Hepatocyte (in vitro differentiated cells): ENCODE measurements around the gene HTN1. TPM values are rescaled to one million over a fixed set of nuclear protein-coding genes. Genes with fewer than 3 reads are reported as not detected.
"Not testable (repeated sequence)": the region's sequence is repeated elsewhere in the genome, so short reads cannot be mapped to it uniquely, and the experiment has no call there.

Experiments used
- DNase-seq: peaks from one replicate; pipeline ENCODE4 v3.0.0-alpha.2; 2016; ENCODE audit warnings: low spot score
- H2AFZ ChIP-seq: fragments of 200-600 bp; sonication (generic); 2 replicates; pipeline ENCODE4 v1.6.0; 2016; ENCODE audit warnings: antibody characterized with exemption, mild to moderate bottlenecking
- H3K27ac ChIP-seq: fragments of 200-600 bp; sonication (generic); 2 replicates; pipeline ENCODE4 v1.5.1; 2016; ENCODE audit warnings: mild to moderate bottlenecking
- H3K27me3 ChIP-seq: fragments of 200-600 bp; sonication (generic); 2 replicates; pipeline ENCODE4 v1.6.1; 2016
- H3K36me3 ChIP-seq: fragments of 200-600 bp; sonication (generic); replicated peaks from 2 replicates; pipeline ENCODE4 v1.5.1; 2016; ENCODE audit warnings: low read depth; ENCODE audit not compliant: insufficient read depth
- H3K4me1 ChIP-seq: fragments of 200-600 bp; sonication (generic); 2 replicates; pipeline ENCODE4 v1.5.1; 2016; ENCODE audit warnings: mild to moderate bottlenecking, moderate library complexity; ENCODE audit not compliant: insufficient read depth
- H3K4me2 ChIP-seq: fragments of 200-600 bp; sonication (generic); 2 replicates; pipeline ENCODE4 v1.6.0; 2016
- H3K4me3 ChIP-seq: fragments of 200-600 bp; sonication (generic); 2 replicates; pipeline ENCODE4 v1.5.1; 2016; ENCODE audit warnings: mild to moderate bottlenecking
- H3K79me2 ChIP-seq: fragments of 200-600 bp; sonication (generic); 2 replicates; pipeline ENCODE4 v1.6.0; 2017; ENCODE audit warnings: mild to moderate bottlenecking
- H3K9me2 ChIP-seq: fragments of 200-600 bp; sonication (generic); replicated peaks from 2 replicates; pipeline ENCODE4 v1.6.0; 2017; ENCODE audit warnings: mild to moderate bottlenecking; ENCODE audit not compliant: insufficient read depth
- H3K9me3 ChIP-seq: fragments of 200-600 bp; sonication (generic); 2 replicates; pipeline ENCODE4 v1.5.1; 2016; ENCODE audit warnings: low read depth, mild to moderate bottlenecking
- H4K20me1 ChIP-seq: fragments of 200-600 bp; sonication (generic); 2 replicates; pipeline ENCODE4 v1.6.0; 2016; ENCODE audit warnings: mild to moderate bottlenecking; ENCODE audit not compliant: insufficient read depth, poor library complexity, severe bottlenecking
- EZH2 ChIP-seq: fragments of 200-600 bp; sonication (generic); IDR thresholded peaks from 2 replicates; pipeline ENCODE4 v1.6.1; 2016; ENCODE audit warnings: antibody characterized with exemption, mild to moderate bottlenecking, borderline replicate concordance
- EZH2phosphoT487 ChIP-seq: fragments of 200-600 bp; sonication (generic); IDR thresholded peaks from one replicate; pipeline ENCODE4 v1.6.1; 2018; ENCODE audit warnings: antibody characterized with exemption, mild to moderate bottlenecking, low read depth, moderate library complexity; ENCODE audit not compliant: unreplicated experiment, severe bottlenecking
- WGBS: methylation state at CpG from one replicate; pipeline ENCODE4 v1.1.6; 2016; ENCODE audit warnings: low lambda C conversion rate; ENCODE audit errors: missing lambda C conversion rate; 5-methylcytosine and 5-hydroxymethylcytosine counted together
- polyA plus RNA-seq: library from polyadenylated mRNA; unstranded; fragments of >200 nt; fragmentation: Nextera tagmentation; extraction: Ambion mirVana; gene quantifications from 2 replicates; pipeline ENCODE4 v1.2.1, GENCODE V29; 2016
- total RNA-seq: library from RNA; depleted of rRNA; stranded (reverse); fragments of >200 nt; gene quantifications from 2 replicates; pipeline ENCODE4 v1.2.3, GENCODE V29; 2014
- TF ChIP-seq, protein P1 (sequence below): fragments of 200-600 bp; sonication (generic); IDR thresholded peaks from 2 replicates; pipeline ENCODE4 v1.5.1; 2016; ENCODE audit warnings: antibody characterized with exemption, mild to moderate bottlenecking; ENCODE audit not compliant: poor library complexity

The HTN1 gene
- total and polyA plus RNA-seq, 2 experiments from 2014 or later, result not detected

DNA sequence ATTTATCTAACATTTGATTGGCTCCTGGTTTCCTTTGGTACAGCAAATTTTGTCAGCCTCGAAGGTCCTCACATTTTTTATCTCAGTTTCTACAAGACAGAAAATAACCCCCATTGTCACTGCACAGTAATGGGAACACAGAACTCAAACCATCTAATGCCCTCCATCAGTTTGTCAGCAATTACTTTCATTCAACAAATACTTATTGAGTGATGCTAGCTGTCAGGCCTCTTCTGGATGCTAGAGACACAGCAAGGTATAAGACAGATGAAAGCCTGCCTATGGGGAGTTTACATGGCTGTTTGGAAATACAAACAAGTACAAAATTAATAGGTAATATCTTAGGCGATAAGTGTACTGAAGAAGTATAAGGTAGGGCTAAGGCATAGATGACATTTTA is 27.0 kb upstream of the HTN1 start:
- Histone ChIP-seq H2AFZ (no peak overlapping the region), H3K4me1 (no peaks in the 10 kb centered on the region)

DNA sequence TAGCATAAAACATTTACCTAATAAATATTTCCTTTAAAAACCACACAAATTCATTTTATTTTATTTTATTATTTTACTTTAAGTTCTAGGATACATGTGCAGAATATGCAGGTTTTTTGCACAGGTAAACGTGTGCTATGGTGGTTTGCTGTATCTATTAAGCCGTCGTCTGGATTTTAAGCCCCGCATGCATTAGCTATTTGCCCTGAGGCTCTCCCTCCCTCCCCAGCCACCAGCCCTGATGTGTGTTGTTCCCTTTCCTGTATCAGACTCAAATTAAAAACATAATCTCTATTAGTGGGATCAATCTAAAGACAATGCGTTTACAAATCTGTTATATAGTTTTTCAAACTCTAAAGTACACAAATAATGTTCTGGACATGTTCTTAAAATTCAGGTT is 23.2 kb upstream of the HTN1 start:
- Histone ChIP-seq H3K79me2 (no peaks in the 10 kb centered on the region), H3K4me1 (no peaks in the 10 kb centered on the region), H3K27ac (no peak overlapping the region), H3K9me3 (no peaks in the 10 kb centered on the region), H3K9me2 (no peaks in the 10 kb centered on the region), H4K20me1 (no peaks in the 10 kb centered on the region), H3K36me3 (no peaks in the 10 kb centered on the region), H3K4me3 (no peak overlapping the region), H2AFZ (no peak overlapping the region), H3K4me2 (no peak overlapping the region), H3K27me3 (no peaks in the 10 kb centered on the region)
- WGBS, result 71% methylated on average over 5 of the region's 5 CpGs
- DNase-seq, result no peak
- TF ChIP-seq, protein P1, sequence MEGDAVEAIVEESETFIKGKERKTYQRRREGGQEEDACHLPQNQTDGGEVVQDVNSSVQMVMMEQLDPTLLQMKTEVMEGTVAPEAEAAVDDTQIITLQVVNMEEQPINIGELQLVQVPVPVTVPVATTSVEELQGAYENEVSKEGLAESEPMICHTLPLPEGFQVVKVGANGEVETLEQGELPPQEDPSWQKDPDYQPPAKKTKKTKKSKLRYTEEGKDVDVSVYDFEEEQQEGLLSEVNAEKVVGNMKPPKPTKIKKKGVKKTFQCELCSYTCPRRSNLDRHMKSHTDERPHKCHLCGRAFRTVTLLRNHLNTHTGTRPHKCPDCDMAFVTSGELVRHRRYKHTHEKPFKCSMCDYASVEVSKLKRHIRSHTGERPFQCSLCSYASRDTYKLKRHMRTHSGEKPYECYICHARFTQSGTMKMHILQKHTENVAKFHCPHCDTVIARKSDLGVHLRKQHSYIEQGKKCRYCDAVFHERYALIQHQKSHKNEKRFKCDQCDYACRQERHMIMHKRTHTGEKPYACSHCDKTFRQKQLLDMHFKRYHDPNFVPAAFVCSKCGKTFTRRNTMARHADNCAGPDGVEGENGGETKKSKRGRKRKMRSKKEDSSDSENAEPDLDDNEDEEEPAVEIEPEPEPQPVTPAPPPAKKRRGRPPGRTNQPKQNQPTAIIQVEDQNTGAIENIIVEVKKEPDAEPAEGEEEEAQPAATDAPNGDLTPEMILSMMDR, result no peak
- no peak for TF ChIP-seq EZH2phosphoT487
- no peak for TF ChIP-seq EZH2

More for the DNA sequence above, 27.0 kb upstream of the HTN1 start:
- TF ChIP-seq EZH2phosphoT487, result no peak
- TF ChIP-seq EZH2, result no peak
- no peaks in the 10 kb centered on the region for H3K79me2 ChIP-seq
- 83% methylated on average over 2 of the region's 2 CpGs for WGBS
- H3K9me2 ChIP-seq, result no peaks in the 10 kb centered on the region
- H3K4me2 ChIP-seq, result no peak overlapping the region
- no peaks in the 10 kb centered on the region for H4K20me1 ChIP-seq
- H3K9me3 ChIP-seq, result no peaks in the 10 kb centered on the region
- no peak overlapping the region for H3K4me3 ChIP-seq
- no peaks in the 10 kb centered on the region for H3K27me3 ChIP-seq
- H3K36me3 ChIP-seq, result no peaks in the 10 kb centered on the region
- DNase-seq, result no peak
- H3K27ac ChIP-seq, result no peak overlapping the region

DNA sequence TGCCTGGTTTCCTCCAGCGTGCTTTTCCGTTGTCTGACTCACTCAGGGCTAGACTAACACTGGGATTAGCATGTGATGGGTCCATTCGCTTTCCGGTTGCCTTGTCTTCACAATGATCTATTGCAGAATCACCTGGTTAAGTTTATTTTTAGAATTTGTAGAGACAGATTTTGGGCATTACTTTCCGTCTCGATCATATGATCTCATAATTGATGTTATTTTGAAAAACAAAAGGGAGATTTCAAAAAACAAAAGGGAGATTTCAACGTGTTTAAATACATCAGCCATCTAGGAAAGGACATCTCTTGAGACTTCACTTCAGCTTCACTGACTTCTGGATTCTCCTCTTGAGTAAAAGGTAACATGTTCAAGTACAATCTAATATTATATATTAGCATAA is 22.1 kb upstream of the HTN1 start, which contains the start of gene HTN3:
Gene HTN3, plus strand, starts transcription at position 301 of the 400 bp plus-strand sequence. CDS start 2,282 bp downstream, outside the sequence.
- H3K4me1 ChIP-seq, H3K36me3 ChIP-seq, H3K9me2 ChIP-seq, H3K4me3 ChIP-seq, DNase-seq, H3K4me2 ChIP-seq, H2AFZ ChIP-seq, H4K20me1 ChIP-seq, H3K9me3 ChIP-seq, H3K79me2 ChIP-seq, H3K27me3 ChIP-seq, H3K27ac ChIP-seq: not testable (repeated sequence)
- 77% methylated on average over 7 of the region's 7 CpGs for WGBS

DNA sequence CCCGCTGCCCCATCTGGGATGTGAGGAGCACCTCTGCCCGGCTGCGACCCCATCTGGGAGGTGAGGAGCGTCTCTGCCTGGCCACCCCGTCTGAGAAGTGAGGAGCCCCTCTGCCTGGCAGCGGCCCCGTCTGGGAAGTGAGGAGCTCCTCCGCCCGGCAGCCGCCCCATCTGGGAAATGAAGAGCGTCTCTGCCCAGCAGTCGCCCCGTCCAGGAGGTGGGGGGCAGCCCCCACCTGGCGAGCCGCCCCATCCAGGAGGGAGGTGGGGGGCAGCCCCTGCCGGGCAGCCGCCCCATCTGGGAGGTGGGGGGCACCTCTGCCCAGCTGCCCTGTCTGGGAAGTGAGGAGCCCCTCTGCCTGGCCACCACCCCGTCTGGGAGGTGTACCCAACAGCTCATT is 12.7 kb upstream of the HTN1 start:
- not testable (repeated sequence) for H3K9me3 ChIP-seq, H3K4me3 ChIP-seq, H3K9me2 ChIP-seq, H3K27ac ChIP-seq, H3K27me3 ChIP-seq, H2AFZ ChIP-seq, H4K20me1 ChIP-seq, H3K36me3 ChIP-seq, H3K79me2 ChIP-seq, H3K4me1 ChIP-seq, H3K4me2 ChIP-seq, DNase-seq
- WGBS, result 96% methylated on average over 8 of the region's 18 CpGs

DNA sequence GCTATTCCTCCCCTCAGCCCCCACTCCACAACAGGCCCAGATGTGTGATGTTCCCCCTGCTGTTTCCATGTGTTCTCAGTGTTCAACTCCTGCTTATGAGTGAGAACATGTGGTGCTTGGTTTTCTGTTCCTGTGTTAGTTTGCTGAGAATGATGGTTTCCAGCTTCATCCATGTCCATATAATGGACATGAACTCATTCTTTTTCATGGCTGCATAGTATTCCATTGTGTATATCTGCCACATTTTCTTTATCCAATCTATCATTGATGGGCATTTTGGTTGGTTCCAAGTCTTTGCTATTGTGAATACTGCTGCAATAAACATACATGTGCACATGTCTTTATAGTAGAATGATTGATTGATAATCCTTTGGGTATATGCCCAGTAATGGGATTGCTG is 10.3 kb upstream of the HTN1 start:
- not testable (repeated sequence) for H3K4me3 ChIP-seq, H4K20me1 ChIP-seq, H3K79me2 ChIP-seq, H3K27me3 ChIP-seq, H2AFZ ChIP-seq, H3K27ac ChIP-seq, H3K36me3 ChIP-seq, H3K4me2 ChIP-seq, H3K4me1 ChIP-seq, H3K9me3 ChIP-seq, DNase-seq, H3K9me2 ChIP-seq
